Caco-2 (cell line): ENCODE measurements around the gene ZNF800. TPM values are rescaled to one million over a fixed set of nuclear protein-coding genes. Genes with fewer than 3 reads are reported as not detected.

Experiments
- BruUV-seq: library from RNA; stranded (reverse); fragments of 400-500 nt; replicated peaks from 2 replicates; lab custom pipeline; 2021; lab: Mats Ljungman, UMichigan
- CTCF ChIA-PET: fragments of 300-600 bp; sonication (Branson Sonifier 250); formaldehyde crosslinking; loops from one replicate; lab custom pipeline; 2022; ENCODE audit warnings: antibody characterized with exemption; lab: Charles Lee
- POLR2A ChIA-PET: fragments of 300-600 bp; sonication (Branson Sonifier 250); formaldehyde crosslinking; loops from one replicate; lab custom pipeline; 2022; ENCODE audit warnings: antibody characterized with exemption; lab: Charles Lee
- DNase-seq, 2 experiments: peaks; one replicate each; pipeline versions ENCODE4 v3.0.0 to v3.0.0-alpha.2; 2020 to 2022
- H3K27me3 ChIP-seq: replicated peaks from 2 replicates; pipeline ENCODE4 v1.6.0; 2011; ENCODE audit warnings: low read length; ENCODE audit not compliant: control insufficient read depth, insufficient read depth
- H3K36me3 ChIP-seq: 2 replicates; pipeline ENCODE4 v1.5.1; 2011; ENCODE audit warnings: low read length; ENCODE audit not compliant: control insufficient read depth, insufficient read depth
- H3K4me1 ChIP-seq: fragments of 250-450 bp; sonication (Bioruptor Pico); 2 replicates; pipeline ENCODE4 v1.5.1; 2020; ENCODE audit warnings: mild to moderate bottlenecking
- H3K4me3 ChIP-seq: 2 replicates; pipeline ENCODE4 v1.5.1; 2011; ENCODE audit warnings: low read depth, mild to moderate bottlenecking, control low read depth, low read length
- H3K9me3 ChIP-seq: fragments of 250-450 bp; sonication (Bioruptor Pico); 2 replicates; pipeline ENCODE4 v1.5.1; 2020; ENCODE audit warnings: mild to moderate bottlenecking, moderate library complexity
- H3K27ac Mint-ChIP-seq: one replicate; pipeline ENCODE4 v1.8.0; 2022; ENCODE audit warnings: mixed read lengths; ENCODE audit not compliant: unreplicated experiment
- H3K27me3 Mint-ChIP-seq: one replicate; pipeline ENCODE4 v1.8.0; 2022; ENCODE audit warnings: mixed read lengths; ENCODE audit not compliant: insufficient read depth, unreplicated experiment
- H3K36me3 Mint-ChIP-seq: one replicate; pipeline ENCODE4 v1.8.0; 2022; ENCODE audit warnings: mild to moderate bottlenecking, mixed read lengths; ENCODE audit not compliant: insufficient read depth, unreplicated experiment
- H3K4me1 Mint-ChIP-seq: one replicate; pipeline ENCODE4 v1.8.0; 2022; ENCODE audit warnings: low read depth, mixed read lengths; ENCODE audit not compliant: unreplicated experiment
- H3K4me3 Mint-ChIP-seq: one replicate; pipeline ENCODE4 v1.8.0; 2022; ENCODE audit warnings: mild to moderate bottlenecking, moderate library complexity, mixed read lengths; ENCODE audit not compliant: unreplicated experiment
- H3K9me3 Mint-ChIP-seq: one replicate; pipeline ENCODE4 v1.8.0; 2022; ENCODE audit warnings: mixed read lengths; ENCODE audit not compliant: unreplicated experiment
- intact Hi-C: fragments of 100-400 bp; cut with micrococcal nuclease; formaldehyde crosslinking; loops from one replicate; pipeline ENCODE4 v1.10.0; 2022; ENCODE audit not compliant: unreplicated experiment
- total RNA-seq: library from RNA; stranded (reverse); gene quantifications from 2 replicates; pipeline ENCODE4 v1.2.3, GENCODE V29; 2022
- TF ChIP-seq, protein P1 (sequence below), 2 experiments: fragments of 200-600 bp in 1 of 2; IDR thresholded peaks; 1 replicate in 1 of 2; 2 replicates in 1 of 2; pipeline versions ENCODE4 v1.5.1 to v1.8.0; 2011 to 2022; ENCODE audit warnings: antibody characterized with exemption in 1 of 2, control low read depth in 1 of 2, inconsistent platforms in 1 of 2, low read depth in 1 of 2, low read length in 1 of 2, mild to moderate bottlenecking in 1 of 2, moderate library complexity in 1 of 2; ENCODE audit not compliant: insufficient read depth in 1 of 2, severe bottlenecking in 1 of 2, unreplicated experiment in 1 of 2

The ZNF800 gene
- total RNA-seq, 1 experiment from 2014 or later = 18.7 TPM

DNA sequence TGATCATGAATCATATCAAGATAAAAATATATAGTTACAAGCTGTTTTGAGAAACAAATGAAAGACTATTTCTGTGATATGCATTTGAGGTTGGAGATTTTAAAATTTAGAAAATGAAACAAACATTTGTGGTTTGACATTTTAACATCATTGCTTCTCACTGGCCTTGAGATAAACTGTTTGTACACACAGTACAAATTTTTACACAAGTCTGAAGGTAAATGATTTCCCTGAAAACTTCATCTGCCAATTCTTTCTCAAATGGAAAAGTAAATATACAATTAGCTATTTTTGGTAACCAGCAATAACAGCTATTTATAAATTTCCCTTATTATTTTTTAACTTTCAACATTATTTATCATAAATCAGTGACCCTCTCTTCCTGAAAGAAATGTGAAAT lies 38.6 kb downstream of the ZNF800 start:
- H3K9me3 ChIP-seq = no peaks in the 10 kb centered on the region
- POLR2A ChIA-PET = no interaction called here

GRCh38 chr7:127350586-127350985 lies 41.9 kb downstream of the ZNF800 start:
- Histone ChIP-seq H3K4me3 (no peak overlapping the region), H3K4me1 (no peaks in the 10 kb centered on the region), H3K36me3 (no peaks in the 10 kb centered on the region), H3K27me3 (no peaks in the 10 kb centered on the region), H3K9me3 (no peaks in the 10 kb centered on the region)
- BruUV-seq = no TSS peak
- H3K4me1 Mint-ChIP-seq = no peaks in the 10 kb centered on the region
- POLR2A ChIA-PET = no interaction called here
- no peaks in the 10 kb centered on the region for H3K36me3 Mint-ChIP-seq
- H3K4me3 Mint-ChIP-seq = no peak overlapping the region
- TF ChIP-seq, protein P1, sequence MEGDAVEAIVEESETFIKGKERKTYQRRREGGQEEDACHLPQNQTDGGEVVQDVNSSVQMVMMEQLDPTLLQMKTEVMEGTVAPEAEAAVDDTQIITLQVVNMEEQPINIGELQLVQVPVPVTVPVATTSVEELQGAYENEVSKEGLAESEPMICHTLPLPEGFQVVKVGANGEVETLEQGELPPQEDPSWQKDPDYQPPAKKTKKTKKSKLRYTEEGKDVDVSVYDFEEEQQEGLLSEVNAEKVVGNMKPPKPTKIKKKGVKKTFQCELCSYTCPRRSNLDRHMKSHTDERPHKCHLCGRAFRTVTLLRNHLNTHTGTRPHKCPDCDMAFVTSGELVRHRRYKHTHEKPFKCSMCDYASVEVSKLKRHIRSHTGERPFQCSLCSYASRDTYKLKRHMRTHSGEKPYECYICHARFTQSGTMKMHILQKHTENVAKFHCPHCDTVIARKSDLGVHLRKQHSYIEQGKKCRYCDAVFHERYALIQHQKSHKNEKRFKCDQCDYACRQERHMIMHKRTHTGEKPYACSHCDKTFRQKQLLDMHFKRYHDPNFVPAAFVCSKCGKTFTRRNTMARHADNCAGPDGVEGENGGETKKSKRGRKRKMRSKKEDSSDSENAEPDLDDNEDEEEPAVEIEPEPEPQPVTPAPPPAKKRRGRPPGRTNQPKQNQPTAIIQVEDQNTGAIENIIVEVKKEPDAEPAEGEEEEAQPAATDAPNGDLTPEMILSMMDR (IDR thresholded peaks at IDR 0.05; ENCODE audit: insufficient read depth in 1 of 2, low read depth in 1 of 2, low read length in 1 of 2, severe bottlenecking in 1 of 2, unreplicated experiment in 1 of 2) = no peak
- CTCF ChIA-PET = no interaction called here
- H3K9me3 Mint-ChIP-seq = no peaks in the 10 kb centered on the region
- DNase-seq = no peak
- H3K27ac Mint-ChIP-seq = no peak overlapping the region
- intact Hi-C loops = no loop called here
- peaks cover 13% of the 10 kb centered on the region for H3K27me3 Mint-ChIP-seq

More for the DNA sequence above, 38.6 kb downstream of the ZNF800 start:
- H3K4me3 ChIP-seq = no peak overlapping the region
- no peak overlapping the region for H3K4me3 Mint-ChIP-seq
- H3K4me1 Mint-ChIP-seq = no peaks in the 10 kb centered on the region
- CTCF ChIA-PET = no interaction called here
- no peaks in the 10 kb centered on the region for H3K9me3 Mint-ChIP-seq
- TF ChIP-seq, protein P1 (IDR thresholded peaks at IDR 0.05; ENCODE audit: insufficient read depth in 1 of 2, low read depth in 1 of 2, low read length in 1 of 2, severe bottlenecking in 1 of 2, unreplicated experiment in 1 of 2) = no peak
- H3K27me3 Mint-ChIP-seq = no peaks in the 10 kb centered on the region
- DNase-seq = no peak
- no peaks in the 10 kb centered on the region for H3K4me1 ChIP-seq
- no TSS peak for BruUV-seq
- no peaks in the 10 kb centered on the region for H3K36me3 Mint-ChIP-seq
- intact Hi-C loops = no loop called here
- H3K36me3 ChIP-seq = no peaks in the 10 kb centered on the region
- H3K27ac Mint-ChIP-seq = no peak overlapping the region
- no peaks in the 10 kb centered on the region for H3K27me3 ChIP-seq

DNA sequence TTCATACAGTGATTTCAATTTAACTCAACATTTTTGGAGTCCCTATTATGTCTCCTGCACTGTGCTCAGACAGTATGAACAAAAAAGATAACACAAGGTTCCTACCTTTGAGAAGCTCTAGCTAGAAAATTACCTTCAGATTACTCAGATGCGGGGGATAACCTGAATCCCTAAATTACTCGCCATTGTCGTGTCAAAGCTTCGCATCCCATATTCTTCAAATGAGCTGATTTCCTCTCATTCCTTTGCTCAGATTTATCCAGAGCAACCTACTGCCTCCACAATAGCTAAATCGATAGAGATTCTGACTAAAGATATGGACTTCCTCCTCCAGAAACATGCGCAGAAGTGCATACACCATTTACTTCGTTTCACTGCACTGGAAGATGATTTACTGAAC lies 42.6 kb downstream of the ZNF800 start:
- Mint-ChIP-seq H3K27ac (no peak overlapping the region), H3K36me3 (no peaks in the 10 kb centered on the region), H3K4me1 (no peaks in the 10 kb centered on the region), H3K9me3 (no peaks in the 10 kb centered on the region), H3K4me3 (no peak overlapping the region), H3K27me3 (peaks cover 13% of the 10 kb centered on the region)
- no peaks in the 10 kb centered on the region for H3K36me3 ChIP-seq
- TF ChIP-seq, protein P1 (IDR thresholded peaks at IDR 0.05; ENCODE audit: insufficient read depth in 1 of 2, low read depth in 1 of 2, low read length in 1 of 2, severe bottlenecking in 1 of 2, unreplicated experiment in 1 of 2) = no peak
- no peak for DNase-seq
- ChIA-PET POLR2A (no interaction called here), CTCF (no interaction called here)
- intact Hi-C loops = loop anchor here (10.0 kb wide), 1 partner anchor 545 kb away; no protein-coding TSS in a partner anchor
- H3K4me3 ChIP-seq = no peak overlapping the region
- H3K9me3 ChIP-seq = no peaks in the 10 kb centered on the region
- no peaks in the 10 kb centered on the region for H3K4me1 ChIP-seq
- H3K27me3 ChIP-seq = no peaks in the 10 kb centered on the region
- BruUV-seq = no TSS peak
